HG03039 (cell line): ENCODE data around the gene MUC20.
"Not testable (repeated sequence)": the region's sequence is repeated elsewhere in the genome, so short reads cannot be mapped to it uniquely, and the experiment has no call there.

ENCODE experiments used
- ATAC-seq: cut with Tn5 transposase; IDR thresholded peaks from one replicate; pipeline ENCODE4 v1.9.1; 2021; ENCODE audit warnings: mild to moderate bottlenecking, moderate library complexity; ENCODE audit not compliant: unreplicated experiment

The MUC20 gene

GRCh38 chr3:195692781-195693427 is 27.9 kb upstream of the MUC20 start:
- no peak for ATAC-seq

GRCh38 chr3:195693428-195694216 is 27.2 kb upstream of the MUC20 start:
- no peak for ATAC-seq

- not testable (repeated sequence) for ATAC-seq
Measured at GRCh38 chr3:195694217-195695076, 26.3 kb upstream of the MUC20 start.

- ATAC-seq: no peak
Measured at GRCh38 chr3:195696632-195697278, 24.0 kb upstream of the MUC20 start.

- ATAC-seq: no peak
Measured at GRCh38 chr3:195697582-195698324, 23.0 kb upstream of the MUC20 start.

- ATAC-seq: no peak
Measured at GRCh38 chr3:195698325-195698646, 22.5 kb upstream of the MUC20 start.

- ATAC-seq: no peak
Measured at GRCh38 chr3:195698647-195699387, 22.0 kb upstream of the MUC20 start.

GRCh38 chr3:195699388-195699771 is 21.4 kb upstream of the MUC20 start:
- no peak for ATAC-seq

- no peak for ATAC-seq
Measured at GRCh38 chr3:195699860-195700259, 20.9 kb upstream of the MUC20 start.

- ATAC-seq: no peak
Measured at GRCh38 chr3:195700319-195700718, 20.5 kb upstream of the MUC20 start.

- ATAC-seq: no peak
Measured at GRCh38 chr3:195701042-195701915, 19.5 kb upstream of the MUC20 start.

GRCh38 chr3:195703776-195704175 is 17.0 kb upstream of the MUC20 start:
- ATAC-seq: no peak

- ATAC-seq: no peak
Measured at GRCh38 chr3:195704433-195704999, 16.3 kb upstream of the MUC20 start.

- no peak for ATAC-seq
Measured at GRCh38 chr3:195705081-195705991, 15.4 kb upstream of the MUC20 start.

- ATAC-seq: no peak
Measured at GRCh38 chr3:195708061-195708460, 12.7 kb upstream of the MUC20 start.

- no peak for ATAC-seq
Measured at GRCh38 chr3:195708626-195709481, 11.9 kb upstream of the MUC20 start.

- ATAC-seq: no peak
Measured at GRCh38 chr3:195709676-195710085, 11.1 kb upstream of the MUC20 start.
